Measurements from ENCODE around the gene FAAH2.
"Not testable (repeated sequence)": the region's sequence is repeated elsewhere in the genome, so short reads cannot be mapped to it uniquely, and the experiment has no call there.

The FAAH2 gene

GRCh38 chrX:57286507-57287251 is at the start of gene FAAH2:
FAAH2 (plus strand) TSS chrX:57286706; CDS start chrX:57286826, 120 bp downstream.
- in situ Hi-C loops (cut with MboI; ENCODE audit: low sequenced_read_pairs): no loop called here

- in situ Hi-C loops (cut with MboI; ENCODE audit: low sequenced_read_pairs): no loop called here
These were observed 44.5 kb upstream of the FAAH2 start for GRCh38 chrX:57241967-57242366.

- in situ Hi-C loops (cut with MboI; ENCODE audit: low sequenced_read_pairs): no loop called here
These were observed 34.5 kb upstream of the FAAH2 start for GRCh38 chrX:57251965-57252364.

- in situ Hi-C loops (cut with MboI; ENCODE audit: low sequenced_read_pairs): no loop called here
These were observed 21.4 kb upstream of the FAAH2 start for GRCh38 chrX:57265126-57265525.

GRCh38 chrX:57266275-57266674 is 20.2 kb upstream of the FAAH2 start:
- in situ Hi-C loops (cut with MboI; ENCODE audit: low sequenced_read_pairs): no loop called here

GRCh38 chrX:57266871-57267270 is 19.6 kb upstream of the FAAH2 start:
- in situ Hi-C loops (cut with MboI; ENCODE audit: low sequenced_read_pairs): no loop called here

- in situ Hi-C loops (cut with MboI; ENCODE audit: low sequenced_read_pairs): no loop called here
These were observed 19.2 kb upstream of the FAAH2 start for GRCh38 chrX:57267308-57267707.

GRCh38 chrX:57270980-57271379 is 15.5 kb upstream of the FAAH2 start:
- in situ Hi-C loops (cut with MboI; ENCODE audit: low sequenced_read_pairs): no loop called here

GRCh38 chrX:57282568-57282967 is 3.9 kb upstream of the FAAH2 start:
- in situ Hi-C loops (cut with MboI; ENCODE audit: low sequenced_read_pairs): no loop called here

GRCh38 chrX:57285001-57285400 is 1.5 kb upstream of the FAAH2 start:
- in situ Hi-C loops (cut with MboI; ENCODE audit: low sequenced_read_pairs): no loop called here

- in situ Hi-C loops (cut with MboI; ENCODE audit: low sequenced_read_pairs): no loop called here
These were observed 2.6 kb downstream of the FAAH2 start for GRCh38 chrX:57289089-57289488.

GRCh38 chrX:57294961-57295360 is 8.5 kb downstream of the FAAH2 start:
- in situ Hi-C loops (cut with MboI; ENCODE audit: low sequenced_read_pairs): no loop called here

- in situ Hi-C loops (cut with MboI; ENCODE audit: low sequenced_read_pairs): not testable (repeated sequence)
These were observed 9.2 kb downstream of the FAAH2 start for GRCh38 chrX:57295679-57296078.

- in situ Hi-C loops (cut with MboI; ENCODE audit: low sequenced_read_pairs): no loop called here
These were observed 27.2 kb downstream of the FAAH2 start for GRCh38 chrX:57313583-57314215.

- in situ Hi-C loops (cut with MboI; ENCODE audit: low sequenced_read_pairs): no loop called here
These were observed 42.5 kb downstream of the FAAH2 start for GRCh38 chrX:57329008-57329407.

GRCh38 chrX:57335790-57336189 is 49.3 kb downstream of the FAAH2 start:
- in situ Hi-C loops (cut with MboI; ENCODE audit: low sequenced_read_pairs): not testable (repeated sequence)

GRCh38 chrX:57353472-57354132 is 67.1 kb downstream of the FAAH2 start:
- in situ Hi-C loops (cut with MboI; ENCODE audit: low sequenced_read_pairs): no loop called here

GRCh38 chrX:57364145-57364544 is 77.6 kb downstream of the FAAH2 start:
- in situ Hi-C loops (cut with MboI; ENCODE audit: low sequenced_read_pairs): no loop called here

- in situ Hi-C loops (cut with MboI; ENCODE audit: low sequenced_read_pairs): no loop called here
These were observed 79.9 kb downstream of the FAAH2 start for GRCh38 chrX:57366430-57366829.

GRCh38 chrX:57367649-57368048 is 81.1 kb downstream of the FAAH2 start:
- in situ Hi-C loops (cut with MboI; ENCODE audit: low sequenced_read_pairs): no loop called here

- in situ Hi-C loops (cut with MboI; ENCODE audit: low sequenced_read_pairs): no loop called here
These were observed 81.7 kb downstream of the FAAH2 start for GRCh38 chrX:57368158-57368557.

- in situ Hi-C loops (cut with MboI; ENCODE audit: low sequenced_read_pairs): no loop called here
These were observed 92.8 kb downstream of the FAAH2 start for GRCh38 chrX:57379296-57379695.

Measured in HL-60/S4 (cell line).